Renal cortical epithelial cell (primary cell): ENCODE measurements around the gene CDHR3. TPM values are rescaled to one million over a fixed set of nuclear protein-coding genes. Genes with fewer than 3 reads are reported as not detected.

Source experiments
- DNase-seq: peaks from one replicate; pipeline ENCODE4 v3.0.0-alpha.2; 2011; ENCODE audit warnings: low read depth
- total RNA-seq: library from RNA; depleted of rRNA; stranded (reverse); fragments of >200 nt; gene quantifications from 2 replicates; pipeline ENCODE4 v1.2.3, GENCODE V29; 2014

CDHR3 gene
- total RNA-seq, 1 donor from 2014 or later, result 2.0 TPM

- no peak for DNase-seq
Measured at GRCh38 chr7:106049139-106049752, 86.2 kb downstream of the CDHR3 start.

DNA sequence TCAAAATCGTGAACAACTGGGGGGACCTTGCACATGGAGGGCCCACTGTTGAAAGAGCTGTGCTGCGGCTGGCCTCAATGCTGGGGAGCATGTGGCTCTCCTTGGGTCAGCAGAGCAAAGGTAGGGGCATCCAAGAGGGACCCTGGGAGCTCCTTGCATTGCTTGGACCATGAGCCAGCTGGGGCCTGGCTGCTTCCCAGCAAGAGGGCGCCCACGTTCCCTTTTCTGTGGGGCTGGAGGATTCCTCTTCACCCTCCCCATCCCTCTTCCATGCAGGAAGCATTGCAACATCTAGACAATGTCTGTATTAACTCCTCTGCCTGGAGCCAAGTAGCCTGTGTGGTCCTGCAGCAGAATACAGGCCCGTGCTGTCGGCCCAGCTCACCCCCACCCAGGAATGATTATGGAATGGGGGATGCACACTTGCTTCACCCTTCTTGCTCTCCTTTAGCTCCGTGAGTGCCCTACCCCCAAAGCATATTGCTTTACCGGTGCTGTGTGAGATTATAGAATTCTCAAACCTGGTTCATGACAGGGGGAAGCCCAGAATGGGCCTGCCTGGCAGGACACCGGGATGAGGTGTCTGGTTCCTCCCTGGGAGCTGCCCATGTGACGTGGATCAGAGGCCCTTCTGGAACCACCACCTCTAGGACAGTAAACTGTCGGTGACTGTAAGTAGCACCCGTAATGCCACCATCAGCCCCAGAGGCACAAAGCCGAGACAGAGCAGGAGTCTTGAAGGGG lies 87.1 kb downstream of the CDHR3 start:
- peak; percentile 26 for DNase-seq

- DNase-seq, result peak; percentile 64
Measured at GRCh38 chr7:106050746-106051117, 87.7 kb downstream of the CDHR3 start.

- no peak for DNase-seq
Measured at GRCh38 chr7:106052681-106053080, 89.6 kb downstream of the CDHR3 start.

DNA sequence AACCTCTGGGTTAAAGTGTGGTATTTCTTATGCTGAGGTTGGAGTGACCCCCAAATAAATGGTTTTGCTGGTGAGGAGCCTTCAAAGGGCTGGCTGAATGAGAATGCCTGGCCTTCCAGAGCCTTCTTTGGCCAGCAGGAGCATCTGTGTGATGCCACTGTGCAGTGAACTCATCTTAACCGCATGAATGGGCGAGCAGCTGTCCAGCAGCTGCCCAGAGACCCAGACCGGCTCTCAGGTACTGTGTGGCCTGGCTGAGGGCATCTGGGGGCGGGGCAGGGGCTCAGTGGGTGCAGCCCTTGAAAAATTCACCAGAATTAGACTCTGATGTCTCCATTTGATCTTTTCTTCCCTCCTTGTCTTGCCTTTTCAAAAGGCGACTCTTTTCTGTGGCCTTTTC lies 90.0 kb downstream of the CDHR3 start:
- DNase-seq, result no peak

DNA sequence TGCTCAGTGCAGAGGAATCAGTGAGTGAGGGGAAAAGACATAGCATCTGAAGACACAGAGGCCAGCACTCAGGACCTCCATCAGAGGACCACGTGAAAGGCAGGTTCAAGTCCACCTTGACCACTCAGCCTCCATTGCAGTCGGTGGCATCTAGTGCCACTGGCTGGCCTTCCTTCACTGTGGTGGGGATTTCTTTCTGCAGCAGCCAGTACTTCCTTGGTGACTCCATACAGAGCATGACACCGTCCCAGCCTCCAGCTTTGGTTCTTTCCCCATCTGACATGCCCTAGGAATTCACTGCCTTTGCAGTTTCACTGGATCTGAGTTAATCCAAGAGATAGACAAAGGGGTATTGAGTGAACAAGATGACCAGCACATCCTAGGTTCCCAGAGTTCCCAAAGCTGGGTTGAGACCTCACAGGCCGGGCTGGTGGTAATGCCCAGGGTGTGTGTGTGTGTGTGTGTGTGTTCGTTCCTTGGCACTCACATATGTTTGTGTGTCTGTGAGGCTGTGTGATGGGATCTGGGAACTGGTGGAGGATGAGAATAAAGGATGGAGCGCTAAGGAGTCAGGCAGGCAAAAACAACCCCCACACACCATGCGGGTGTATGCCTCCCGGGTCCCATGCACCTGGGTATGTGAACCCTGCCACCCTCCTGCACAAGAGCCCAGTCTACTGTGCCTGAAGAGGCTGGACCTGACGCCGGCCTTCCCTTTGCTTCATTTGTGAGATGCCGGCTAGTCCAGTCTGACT lies 91.3 kb downstream of the CDHR3 start:
- DNase-seq, result no peak

GRCh38 chr7:106054971-106055532 lies 92.0 kb downstream of the CDHR3 start:
- no peak for DNase-seq

DNA sequence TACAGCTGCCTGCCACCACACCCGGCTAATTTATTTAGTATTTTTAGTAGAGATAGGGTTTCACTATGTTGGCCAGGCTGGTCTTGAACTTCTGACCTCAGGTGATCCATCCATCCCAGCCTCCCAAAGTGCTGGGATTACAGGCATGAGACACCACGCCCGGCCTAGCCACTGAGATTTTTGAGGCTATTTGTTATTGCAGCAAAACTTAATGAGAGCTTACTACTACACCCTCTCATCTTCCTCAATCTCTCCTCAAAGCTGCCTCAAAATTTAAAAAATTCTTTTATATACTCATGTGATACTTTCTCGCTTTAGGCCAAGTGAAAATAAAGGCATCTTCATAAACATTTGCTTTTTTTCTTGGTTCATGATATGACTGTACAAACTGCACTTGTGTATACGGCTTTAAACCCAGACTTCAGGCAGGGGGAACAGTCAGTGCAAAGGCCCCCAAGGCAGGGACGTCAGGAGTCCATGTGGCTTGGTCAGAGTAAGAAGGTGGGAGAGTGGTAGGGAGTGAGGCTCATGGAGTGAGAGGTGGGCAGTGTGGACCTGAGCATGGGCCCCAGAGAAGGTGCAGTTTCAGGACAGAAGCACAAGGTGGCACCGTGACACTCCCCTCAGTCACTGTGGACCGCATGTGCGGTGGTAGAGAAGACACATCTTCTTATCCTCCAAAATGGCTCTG lies 93.6 kb downstream of the CDHR3 start:
- DNase-seq, result peak; percentile 54

GRCh38 chr7:106057204-106057961 lies 94.3 kb downstream of the CDHR3 start:
- DNase-seq, result no peak

- peak; percentile 66 for DNase-seq
Measured at GRCh38 chr7:106057962-106058927, 95.2 kb downstream of the CDHR3 start.

DNA sequence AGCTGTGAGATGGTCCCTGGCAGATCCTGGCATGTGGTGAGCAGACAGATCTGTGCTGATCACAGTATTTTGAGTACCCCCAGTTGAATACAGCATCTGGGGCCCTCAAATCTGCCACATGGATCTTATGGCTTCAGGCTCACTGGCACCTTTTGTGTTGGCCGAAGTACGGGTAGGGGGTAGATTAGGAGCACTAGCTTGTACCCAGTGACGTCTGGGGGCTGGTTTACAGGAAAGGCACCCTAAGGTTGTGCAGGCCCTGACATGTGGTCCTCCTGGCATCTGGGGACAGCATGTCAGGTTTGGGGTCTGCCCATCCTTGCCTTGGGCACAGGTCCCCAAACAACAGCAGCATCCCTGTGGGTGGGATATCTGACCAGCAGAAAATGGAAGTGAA lies 95.9 kb downstream of the CDHR3 start:
- no peak for DNase-seq

- DNase-seq, result no peak
Measured at GRCh38 chr7:106059556-106059955, 96.5 kb downstream of the CDHR3 start.

DNA sequence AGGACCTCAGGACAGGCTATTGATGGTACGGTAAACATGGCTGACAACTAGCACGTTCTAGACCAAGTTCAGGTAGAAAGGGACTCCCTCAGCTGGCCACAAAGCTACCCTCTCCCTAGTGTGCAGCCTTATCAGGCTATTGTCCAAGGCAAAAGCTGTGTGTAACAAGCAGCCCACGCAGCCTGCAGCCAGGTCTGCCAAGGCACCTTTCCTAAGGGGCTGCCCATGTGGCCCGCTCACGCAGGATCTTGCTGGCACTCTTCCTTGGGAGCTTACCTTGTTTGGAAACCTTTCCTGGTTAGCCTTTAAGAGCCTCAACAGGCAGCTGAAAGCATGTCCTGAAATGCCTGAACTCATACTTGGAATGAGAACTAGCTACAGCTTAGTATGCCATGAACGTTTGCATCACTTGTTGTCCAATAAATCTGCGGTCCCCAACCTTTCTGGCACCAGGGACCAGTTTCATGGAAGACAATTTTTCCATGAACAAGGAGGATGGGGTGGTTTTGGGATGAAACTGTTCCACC lies 97.4 kb downstream of the CDHR3 start:
- DNase-seq, result no peak

DNA sequence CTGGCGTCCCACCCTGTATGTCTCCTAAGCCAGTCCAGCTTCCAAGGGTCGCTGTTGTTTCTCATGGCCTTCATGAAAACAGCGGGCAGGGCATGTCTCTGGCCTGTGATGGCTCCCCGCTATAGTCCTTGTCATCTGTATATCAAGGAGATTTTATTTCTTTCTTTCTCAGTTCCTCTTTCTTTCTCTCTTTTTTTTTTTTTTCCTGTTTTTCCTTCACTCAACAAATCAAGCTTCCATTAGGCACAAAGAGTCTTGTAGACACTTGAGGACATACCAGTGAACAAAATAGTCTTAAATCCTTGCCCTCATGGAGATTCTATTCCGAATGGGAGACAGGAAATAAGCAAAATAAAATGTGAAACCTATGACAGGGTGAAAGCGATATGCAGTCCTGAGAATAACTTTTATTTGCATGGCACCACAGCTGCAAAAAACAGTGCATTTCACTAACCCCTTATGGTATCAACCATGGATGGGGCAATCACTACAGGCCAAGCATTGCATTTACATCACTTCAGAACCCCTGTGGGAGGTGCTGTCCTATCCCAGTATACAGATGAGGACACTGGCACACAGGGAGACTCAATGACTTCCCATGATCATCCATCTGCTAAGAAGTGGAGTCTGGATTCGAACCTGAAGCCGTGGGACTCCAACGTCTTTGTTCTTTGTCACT lies 98.4 kb downstream of the CDHR3 start:
- no peak for DNase-seq

DNA sequence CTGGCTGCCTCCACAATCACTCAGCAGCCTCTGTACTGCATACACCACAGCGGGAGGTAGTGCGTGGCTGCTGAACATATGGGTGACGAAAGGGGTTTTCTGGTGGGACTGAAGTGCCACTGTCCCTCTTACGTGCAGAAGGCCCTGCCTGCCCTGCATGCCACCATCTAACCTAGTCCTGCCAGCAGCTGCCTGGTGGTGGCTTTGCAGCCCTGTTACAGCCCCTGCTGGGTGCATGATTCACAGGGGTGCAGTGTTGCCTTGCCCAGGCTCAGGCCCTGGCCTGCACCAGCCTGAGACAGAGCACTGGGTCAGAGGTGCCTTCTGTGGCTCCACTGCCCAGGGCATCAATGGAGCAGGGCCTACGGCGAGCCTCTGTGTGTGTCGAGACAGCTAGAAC lies 98.9 kb downstream of the CDHR3 start:
- no peak for DNase-seq

DNA sequence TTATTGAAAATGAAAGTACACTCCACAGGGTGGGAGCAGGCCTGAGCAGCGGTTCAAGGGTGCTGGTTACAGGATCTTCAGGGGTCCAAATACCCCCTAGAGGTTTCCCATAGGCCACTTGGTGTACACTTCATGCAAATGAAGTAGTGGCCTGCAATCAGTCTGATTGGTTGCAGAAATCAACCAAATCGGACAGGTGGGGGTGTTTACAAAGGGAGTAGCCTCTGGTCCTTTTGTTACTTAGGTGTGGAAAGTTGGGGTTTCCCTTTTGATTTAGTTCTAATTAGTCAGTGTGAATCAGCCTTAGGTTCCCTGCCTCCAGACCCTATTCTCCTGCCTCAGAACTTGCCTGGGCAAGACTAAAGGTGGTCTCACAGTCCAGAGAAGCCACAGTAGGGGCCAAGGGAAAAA lies 99.5 kb downstream of the CDHR3 start:
- no peak for DNase-seq

DNA sequence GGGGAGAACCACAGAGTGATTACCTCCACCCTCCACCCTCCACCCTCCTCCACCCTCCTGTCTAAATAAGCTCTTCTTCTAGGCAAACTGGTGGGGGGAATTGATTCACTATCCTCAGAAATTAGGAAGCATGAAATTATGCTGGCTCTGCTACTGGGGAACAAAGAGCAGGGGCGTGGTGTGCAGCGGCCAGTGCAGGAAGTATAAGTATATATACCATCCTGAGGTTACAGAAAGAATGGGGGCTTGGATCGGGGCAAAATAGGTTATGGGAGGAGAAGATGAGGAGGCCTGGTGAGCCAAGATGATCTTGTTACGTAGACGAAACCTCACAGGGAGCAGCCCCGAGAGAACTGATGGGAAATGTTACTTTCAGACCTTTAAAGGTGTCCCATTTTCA lies 100.0 kb downstream of the CDHR3 start:
- DNase-seq, result no peak

- no peak for DNase-seq
Measured at GRCh38 chr7:106063692-106064091, 100.6 kb downstream of the CDHR3 start.

- no peak for DNase-seq
Measured at GRCh38 chr7:106064316-106064715, 101.3 kb downstream of the CDHR3 start.
